Heart left ventricle (tissue), 16 donors: ENCODE measurements around the gene WFS1. TPM values are rescaled to one million over a fixed set of nuclear protein-coding genes. Genes with fewer than 3 reads are reported as not detected.

Source experiments
- ATAC-seq, 4 donors: fragments of 200-7000 bp; cut with Tn5 transposase; one replicate each; pipeline ENCODE4 v1.9.1; 2020 to 2022; ENCODE audit warnings: moderate library complexity in 4 of 4, mild to moderate bottlenecking in 3 of 4, moderate number of reproducible peaks in 1 of 4
- DNase-seq, 5 donors: peaks; one replicate each; pipeline ENCODE4 v3.0.0-alpha.2; 2020
- H3K27ac ChIP-seq, 12 donors: fragments of 200-600 bp; sonication (generic) in 4 of 12; one replicate each; pipeline versions ENCODE4 v1.5.0 to v1.8.0; 2016 to 2022; ENCODE audit warnings: mild to moderate bottlenecking in 2 of 12
- H3K27me3 ChIP-seq, 9 donors: fragments of 200-600 bp; sonication (generic) in 2 of 9; one replicate each; pipeline versions ENCODE4 v1.5.1 to v1.8.0; 2016 to 2022; ENCODE audit warnings: mild to moderate bottlenecking in 3 of 9
- H3K36me3 ChIP-seq, 9 donors: fragments of 200-600 bp; sonication (generic) in 2 of 9; one replicate each; pipeline versions ENCODE4 v1.5.0 to v1.8.0; 2018 to 2022; ENCODE audit warnings: mild to moderate bottlenecking in 2 of 9
- H3K4me1 ChIP-seq, 12 donors: fragments of 200-600 bp; sonication (generic) in 4 of 12; one replicate each; pipeline versions ENCODE4 v1.5.0 to v1.8.0; 2016 to 2022; ENCODE audit warnings: mild to moderate bottlenecking in 3 of 12
- H3K4me3 ChIP-seq, 12 donors: fragments of 200-600 bp; sonication (generic) in 4 of 12; one replicate each; pipeline versions ENCODE4 v1.5.0 to v1.8.0; 2017 to 2022; ENCODE audit warnings: mild to moderate bottlenecking in 9 of 12, moderate library complexity in 4 of 12
- H3K9me3 ChIP-seq, 12 donors: fragments of 200-600 bp; sonication (generic) in 4 of 12; one replicate each; pipeline versions ENCODE4 v1.5.0 to v1.8.0; 2016 to 2022; ENCODE audit warnings: mild to moderate bottlenecking in 1 of 12
- POLR2A ChIP-seq, 2 donors: fragments of 450-650 bp; IDR thresholded peaks; one replicate each; pipeline ENCODE4 v1.6.1; 2017; ENCODE audit warnings: antibody characterized with exemption in 2 of 2, mild to moderate bottlenecking in 2 of 2, moderate library complexity in 2 of 2
- WGBS, 4 donors: extraction: QIAGEN DNeasy Blood & Tissue Kit in 2 of 4; methylation state at CpG; one replicate each; pipeline versions ENCODE4 v1.1.5 to v1.1.7; 2013 to 2018; 5-methylcytosine and 5-hydroxymethylcytosine counted together
- intact Hi-C, 10 donors: fragments of 100-400 bp; cut with DNase I; formaldehyde crosslinking; loops; one replicate each; pipeline versions ENCODE4 v1.11.1 to v1.14.2; 2022
- polyA plus RNA-seq, 2 donors: library from polyadenylated mRNA; stranded (reverse); fragments of 200-250 nt; gene quantifications; one replicate each; pipeline ENCODE4 v1.2.3, GENCODE V29; 2013
- total RNA-seq, 9 donors: library from RNA; depleted of rRNA in 2 of 9; stranded (reverse); fragments of >200 nt in 2 of 9; fragmentation: NEBNext Ultra II Directional in 3 of 9; extraction: Animal tissue kit (Norgen Biotek cat#: 25700) in 3 of 9; gene quantifications; one replicate each; pipeline versions ENCODE4 v1.1.0 to v1.2.4, GENCODE V29; 2016 to 2023
- TF ChIP-seq, protein P1 (sequence below), 12 donors: fragments of 200-600 bp; sonication (generic) in 4 of 12; IDR thresholded peaks; one replicate each; pipeline versions ENCODE4 v1.5.0 to v1.8.0; 2018 to 2022; ENCODE audit warnings: antibody characterized with exemption in 12 of 12, mild to moderate bottlenecking in 5 of 12
- donor health status: ischemic (EF 13 %, LVEDD 7.1; RV severe dilation, severe dysfunction).
- donor health status: healthy with polysubstance abuse.
- donor health status: DM: no; HTN: yes; CAD: no.
- donor health status: DM: no; HTN: no; CAD: no.
- donor health status: ischemic (EF 25% LVEDD 6.9; RV normal size, moderate dysfunction).
- donor health status: ischemic (EF 25% LVEDD 5.7; RV mildly dilated, moderate dysfunction).
- donor health status: healthy.
- donor health status: DM: yes; HTN: yes; CAD: no.
- donor health status: ischemic (EF 35%, LVEDD 5.7; RV mildly dilated, moderate dysfunction).
- donor health status: nonischemic (EF 11% LVEDD 7.7; RV severe dilation, severe dysfunction).
- donor health status: DM: yes; HTN: yes; CAD: no.
- donor health status: PGD.
- donor health status: ischemic (EF 29% LVEDD 5.4; RV normal size, mild dysfunction).
- donor health status: nonischemic (EF 23%, LVEDD 6.1; RV moderate dilation, normal function).

Gene WFS1
- total and polyA plus RNA-seq, 11 donors, result 44.8 to 202 (median 73.2) TPM

DNA sequence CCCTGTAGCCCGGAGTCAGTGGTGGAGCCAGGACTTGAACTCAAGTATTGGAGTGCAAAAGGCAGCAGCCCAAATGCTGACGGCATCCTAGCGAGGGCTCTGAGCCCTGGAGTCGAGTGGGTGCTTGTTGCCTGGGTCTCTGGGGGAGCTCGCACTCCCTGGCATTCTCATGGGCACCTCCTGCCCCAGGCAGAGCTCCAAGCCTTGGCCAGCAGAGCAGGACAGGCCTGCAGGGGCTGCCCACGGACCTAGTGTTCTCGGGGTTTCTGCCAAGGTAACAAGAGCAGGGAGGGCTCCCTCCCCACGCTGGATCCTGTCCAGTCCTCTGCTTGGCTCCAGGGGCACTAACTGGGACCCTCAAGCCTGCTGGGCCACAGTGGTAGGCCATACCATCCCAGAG, 17.6 kb upstream of the WFS1 start:
- Histone ChIP-seq H3K4me3 (no peak overlapping the region), H3K27me3 (peaks cover 0 to 30% (median 11%) of the 10 kb centered on the region in 9 donors), H3K9me3 (no peaks in the 10 kb centered on the region), H3K36me3 (no peaks in the 10 kb centered on the region), H3K4me1 (no peaks in the 10 kb centered on the region), H3K27ac (no peak overlapping the region)
- TF ChIP-seq, protein P1, sequence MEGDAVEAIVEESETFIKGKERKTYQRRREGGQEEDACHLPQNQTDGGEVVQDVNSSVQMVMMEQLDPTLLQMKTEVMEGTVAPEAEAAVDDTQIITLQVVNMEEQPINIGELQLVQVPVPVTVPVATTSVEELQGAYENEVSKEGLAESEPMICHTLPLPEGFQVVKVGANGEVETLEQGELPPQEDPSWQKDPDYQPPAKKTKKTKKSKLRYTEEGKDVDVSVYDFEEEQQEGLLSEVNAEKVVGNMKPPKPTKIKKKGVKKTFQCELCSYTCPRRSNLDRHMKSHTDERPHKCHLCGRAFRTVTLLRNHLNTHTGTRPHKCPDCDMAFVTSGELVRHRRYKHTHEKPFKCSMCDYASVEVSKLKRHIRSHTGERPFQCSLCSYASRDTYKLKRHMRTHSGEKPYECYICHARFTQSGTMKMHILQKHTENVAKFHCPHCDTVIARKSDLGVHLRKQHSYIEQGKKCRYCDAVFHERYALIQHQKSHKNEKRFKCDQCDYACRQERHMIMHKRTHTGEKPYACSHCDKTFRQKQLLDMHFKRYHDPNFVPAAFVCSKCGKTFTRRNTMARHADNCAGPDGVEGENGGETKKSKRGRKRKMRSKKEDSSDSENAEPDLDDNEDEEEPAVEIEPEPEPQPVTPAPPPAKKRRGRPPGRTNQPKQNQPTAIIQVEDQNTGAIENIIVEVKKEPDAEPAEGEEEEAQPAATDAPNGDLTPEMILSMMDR (IDR thresholded peaks at IDR 0.05), result no peak
- TF ChIP-seq POLR2A (IDR thresholded peaks at IDR 0.05), result no peak
- DNase-seq, result no peak
- WGBS, 4 donors, result 70 to 83% (median 78%) methylated on average over 2 to 8 of the region's 8 CpGs
- intact Hi-C loops, result loop anchor here in 3 of 10 donors (5.0 to 10.0 kb wide), 3 partner anchors 75 to 293 kb away; no protein-coding TSS in a partner anchor
- peak in 2 of 4 donors; percentile 29 to 50 for ATAC-seq

GRCh38 chr4:6253111-6253510, 16.5 kb upstream of the WFS1 start:
- Histone ChIP-seq H3K27ac (no peak overlapping the region), H3K9me3 (no peaks in the 10 kb centered on the region), H3K4me1 (no peaks in the 10 kb centered on the region), H3K4me3 (no peak overlapping the region), H3K27me3 (peaks cover 0 to 19% (median 7%) of the 10 kb centered on the region in 9 donors), H3K36me3 (no peaks in the 10 kb centered on the region)
- DNase-seq, result peak in 1 of 5 donors; percentile 13
- 82 to 85% (median 83%) methylated on average over 6 of the region's 6 CpGs for WGBS, 4 donors
- no peak for TF ChIP-seq POLR2A (IDR thresholded peaks at IDR 0.05)
- TF ChIP-seq, protein P1 (IDR thresholded peaks at IDR 0.05), result no peak
- intact Hi-C loops, result loop anchor here in 3 of 10 donors (5.0 to 10.0 kb wide), 3 partner anchors 74 to 292 kb away; no protein-coding TSS in a partner anchor
- no peak for ATAC-seq

- 86 to 91% (median 88%) methylated on average over 13 to 14 of the region's 14 CpGs for WGBS, 4 donors
- H3K27me3 ChIP-seq, result peaks cover 0 to 18% (median 4%) of the 10 kb centered on the region in 9 donors
- intact Hi-C loops, result loop anchor here in 3 of 10 donors (5.0 to 10.0 kb wide), 3 partner anchors 73 to 291 kb away; no protein-coding TSS in a partner anchor
- no peaks in the 10 kb centered on the region for H3K36me3 ChIP-seq
- no peak overlapping the region for H3K4me3 ChIP-seq
- TF ChIP-seq, protein P1 (IDR thresholded peaks at IDR 0.05), result no peak
- no peak for TF ChIP-seq POLR2A (IDR thresholded peaks at IDR 0.05)
- H3K27ac ChIP-seq, result no peak overlapping the region
- ATAC-seq (no peak), DNase-seq (peak in 1 of 5 donors; percentile 29)
- H3K4me1 ChIP-seq, result no peaks in the 10 kb centered on the region
- H3K9me3 ChIP-seq, result no peaks in the 10 kb centered on the region
Measured at GRCh38 chr4:6253961-6254360, 15.7 kb upstream of the WFS1 start.

GRCh38 chr4:6256141-6256540, 13.5 kb upstream of the WFS1 start:
- WGBS, 4 donors, result 80 to 92% (median 90%) methylated on average over 9 of the region's 9 CpGs
- Histone ChIP-seq H3K4me1 (no peaks in the 10 kb centered on the region), H3K27me3 (peaks cover 0 to 10% (median 0%) of the 10 kb centered on the region in 9 donors), H3K4me3 (no peak overlapping the region), H3K36me3 (no peaks in the 10 kb centered on the region), H3K9me3 (no peaks in the 10 kb centered on the region), H3K27ac (no peak overlapping the region)
- TF ChIP-seq, protein P1 (IDR thresholded peaks at IDR 0.05), result no peak
- TF ChIP-seq POLR2A (IDR thresholded peaks at IDR 0.05), result no peak
- intact Hi-C loops, result loop anchor here in 3 of 10 donors (10.0 kb wide), 2 partner anchors 261 to 289 kb away; no protein-coding TSS in a partner anchor
- peak in 1 of 5 donors; percentile 36 for DNase-seq
- no peak for ATAC-seq
